HG03575 (cell line): ENCODE data around the gene ANTXRL.
"Not testable (repeated sequence)": the region's sequence is repeated elsewhere in the genome, so short reads cannot be mapped to it uniquely, and the experiment has no call there.

Experiments used
- ATAC-seq: cut with Tn5 transposase; IDR thresholded peaks from one replicate; pipeline ENCODE4 v1.9.1; 2021; ENCODE audit not compliant: unreplicated experiment, insufficient number of reproducible peaks, low FRiP score; ENCODE audit errors: extremely low read depth

The ANTXRL gene

DNA sequence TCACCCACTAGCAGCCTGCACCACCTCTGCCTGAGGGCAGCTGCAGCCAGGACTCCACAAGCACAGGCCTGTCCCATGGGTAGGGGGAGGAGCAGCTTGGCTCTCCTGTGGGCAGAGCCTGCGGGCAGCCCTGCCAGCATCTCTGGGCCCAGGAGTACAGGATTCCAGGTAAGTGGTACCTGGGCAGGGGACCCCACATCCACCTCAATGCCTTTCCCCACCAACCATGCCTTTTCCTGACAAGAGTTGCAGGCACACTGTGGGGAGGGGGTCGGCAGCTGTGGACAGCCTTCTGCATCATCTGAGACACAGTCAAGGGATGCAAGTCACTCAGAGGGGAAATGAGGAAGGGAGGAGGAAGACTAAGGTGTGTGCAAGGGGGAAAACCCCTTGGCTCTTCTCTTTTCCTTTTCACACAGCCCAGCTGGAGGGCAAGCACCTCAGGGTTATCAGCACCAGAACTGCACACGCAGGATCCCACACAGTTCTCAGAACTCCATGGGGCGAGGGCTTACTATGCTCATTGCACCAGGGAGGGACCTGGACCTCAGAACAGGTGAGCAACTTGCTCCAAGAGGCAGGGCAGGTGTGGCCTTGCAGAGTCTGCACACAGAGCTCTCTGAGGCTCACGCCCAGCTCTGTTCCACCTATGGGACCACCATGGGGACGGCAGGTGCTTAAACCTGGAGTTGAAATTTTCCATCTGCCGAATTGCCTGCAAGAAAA is 16.5 kb upstream of the ANTXRL start:
- no peak for ATAC-seq

DNA sequence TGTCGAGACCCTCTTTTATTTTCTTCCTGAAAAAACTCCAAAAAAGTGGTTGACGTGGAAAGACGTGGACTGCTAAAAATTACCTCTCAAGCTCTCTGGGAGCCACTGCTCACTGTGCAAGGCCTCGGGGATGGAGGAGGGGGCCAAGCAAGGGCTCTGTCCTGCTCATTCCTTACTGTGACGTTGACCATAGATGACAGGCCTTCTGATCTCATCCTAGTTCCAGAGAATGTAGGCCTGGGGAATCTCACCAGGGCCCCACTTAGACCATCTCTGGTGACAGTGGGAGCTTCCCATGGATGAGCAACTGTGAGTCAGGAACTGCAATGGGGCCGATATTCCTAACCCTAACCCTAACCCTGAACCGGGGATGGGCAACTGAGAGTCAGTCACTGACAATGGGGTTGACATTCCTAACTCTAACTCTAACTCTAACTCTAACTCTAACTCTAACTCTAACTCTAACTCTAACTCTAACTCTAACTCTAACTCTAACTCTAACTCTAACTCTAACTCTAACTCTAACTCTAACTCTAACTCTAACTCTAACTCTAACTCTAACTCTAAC is 15.8 kb upstream of the ANTXRL start:
- not testable (repeated sequence) for ATAC-seq

GRCh38 chr10:46271795-46272499 is 14.8 kb upstream of the ANTXRL start:
- ATAC-seq = not testable (repeated sequence)

DNA sequence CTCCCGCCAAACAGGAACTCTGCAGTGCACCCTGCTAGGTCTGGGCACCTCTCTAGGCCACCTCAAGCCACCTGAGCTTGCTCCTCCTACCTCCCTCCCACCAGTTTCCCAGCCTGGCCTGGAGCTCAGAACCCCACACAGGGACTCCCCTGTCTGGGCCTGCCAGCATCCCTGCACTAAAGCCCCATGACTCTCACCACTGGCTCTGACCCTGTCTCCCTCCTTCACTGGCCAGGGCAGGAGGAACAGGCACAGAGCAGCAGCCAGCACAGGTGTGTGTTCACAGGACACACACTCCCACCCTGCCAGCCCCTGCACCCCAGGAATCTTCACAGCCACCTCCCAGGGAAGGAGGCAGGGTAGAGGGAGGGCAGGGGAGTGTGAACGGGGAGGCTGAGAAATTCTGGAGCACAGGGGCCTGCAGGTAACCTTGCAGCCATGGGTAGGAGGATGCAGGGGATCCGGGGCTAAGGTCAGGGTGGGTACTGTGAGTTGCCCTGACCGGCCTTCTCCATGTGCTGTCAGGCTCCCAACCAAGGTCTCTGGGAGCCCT is 13.9 kb upstream of the ANTXRL start:
- no peak for ATAC-seq

DNA sequence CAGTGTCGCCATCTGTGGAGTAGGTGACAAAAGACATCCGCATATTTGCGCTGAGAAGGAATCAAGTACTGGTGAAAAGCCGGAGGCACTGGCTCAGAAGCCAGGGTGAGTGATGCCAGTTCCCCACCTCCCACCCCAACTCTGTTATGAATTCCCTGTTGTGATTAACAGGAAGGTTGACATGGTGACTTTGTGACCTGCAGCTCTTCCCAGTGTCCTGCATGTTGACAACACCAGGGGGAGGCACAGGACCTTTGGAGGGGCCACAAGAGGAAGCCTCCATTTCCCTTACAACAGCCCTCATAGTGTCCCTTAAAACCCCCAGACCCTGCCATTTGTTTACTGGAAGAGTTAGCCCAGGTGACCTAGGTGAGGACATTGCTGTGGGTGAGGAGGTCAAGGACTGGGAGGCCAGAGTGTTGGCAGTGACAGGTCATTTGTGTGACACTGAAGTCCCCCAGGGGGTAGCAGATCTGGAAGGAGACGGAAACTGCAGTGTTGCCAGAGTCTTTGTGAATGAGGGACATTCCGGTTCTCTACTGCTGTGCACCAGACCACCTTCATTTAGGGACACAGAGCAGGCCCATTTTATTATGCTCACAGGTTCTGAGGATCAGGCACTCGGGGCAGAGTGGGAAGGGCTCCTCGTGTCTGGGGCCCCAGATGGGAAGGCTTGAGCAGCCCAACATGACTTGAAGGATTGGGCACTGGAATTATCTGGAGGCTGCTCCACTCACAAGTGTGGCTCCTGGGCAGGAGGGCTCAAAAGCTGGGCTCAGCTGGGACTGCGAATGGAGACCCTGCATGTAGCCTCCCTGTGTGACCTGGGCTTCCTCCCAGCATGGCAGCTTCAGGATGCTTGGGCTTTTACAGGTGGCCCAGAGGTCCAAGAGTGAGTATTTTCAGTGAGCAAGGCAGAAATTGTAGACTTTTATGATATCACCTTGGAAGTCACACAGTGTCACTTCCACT is 13.0 kb upstream of the ANTXRL start:
- no peak for ATAC-seq

DNA sequence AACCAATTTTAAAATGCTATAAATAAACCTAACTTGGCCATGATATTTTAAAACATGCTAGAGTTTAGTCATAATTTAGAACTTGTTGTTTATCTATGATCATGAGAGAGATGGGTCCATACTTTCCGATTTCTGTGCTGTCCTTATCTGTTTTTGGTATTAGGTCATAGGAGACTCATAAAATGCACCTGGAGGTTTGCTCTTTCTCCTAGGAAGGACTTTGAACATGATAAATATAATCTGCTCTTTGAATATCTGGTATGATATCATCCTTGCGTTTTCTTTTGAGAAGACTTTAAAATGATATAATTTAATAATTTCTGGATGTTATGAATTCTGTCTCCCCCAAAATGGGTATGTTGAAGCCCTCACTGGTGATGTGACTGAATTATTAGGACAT is 9.0 kb upstream of the ANTXRL start:
- no peak for ATAC-seq

- not testable (repeated sequence) for ATAC-seq
Observed at GRCh38 chr10:46282421-46282831, 4.4 kb upstream of the ANTXRL start.

- ATAC-seq = no peak
Observed at GRCh38 chr10:46282842-46283574, 3.8 kb upstream of the ANTXRL start.

DNA sequence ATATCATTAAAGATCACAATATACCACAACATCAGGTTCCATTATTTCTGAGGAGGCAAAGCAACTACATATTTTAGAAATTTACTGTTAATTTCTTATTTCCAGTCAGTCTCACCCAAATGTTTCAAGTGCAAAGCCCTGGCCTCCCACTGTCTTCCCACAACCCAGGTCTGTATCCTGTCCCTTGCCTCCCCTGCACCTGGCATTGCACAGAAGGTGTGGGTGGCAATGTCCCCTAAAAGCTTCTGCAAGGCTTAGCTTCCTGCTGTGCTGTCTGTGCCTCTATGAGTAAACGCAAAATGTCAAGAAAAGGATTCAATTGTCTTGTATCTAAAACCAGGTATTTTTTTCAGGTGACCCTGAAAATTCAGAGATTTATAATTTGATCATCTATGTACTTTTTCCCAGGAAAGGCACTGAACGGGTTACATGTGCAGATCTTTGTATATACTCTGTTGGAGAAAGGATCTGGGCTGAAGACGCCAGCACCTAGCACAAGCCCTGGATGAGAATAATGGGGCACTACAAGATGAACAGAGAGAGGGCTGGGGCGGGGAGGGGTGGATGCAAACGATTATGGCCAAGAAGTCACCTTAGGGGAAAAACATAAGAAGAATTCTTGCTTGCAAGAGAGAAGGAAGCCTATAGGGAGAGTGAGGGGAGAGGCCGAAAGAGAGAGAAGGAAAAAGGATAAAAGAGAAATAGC is 3.1 kb upstream of the ANTXRL start:
- no peak for ATAC-seq

GRCh38 chr10:46284286-46285229 is 2.2 kb upstream of the ANTXRL start:
- peak; percentile 69 for ATAC-seq

DNA sequence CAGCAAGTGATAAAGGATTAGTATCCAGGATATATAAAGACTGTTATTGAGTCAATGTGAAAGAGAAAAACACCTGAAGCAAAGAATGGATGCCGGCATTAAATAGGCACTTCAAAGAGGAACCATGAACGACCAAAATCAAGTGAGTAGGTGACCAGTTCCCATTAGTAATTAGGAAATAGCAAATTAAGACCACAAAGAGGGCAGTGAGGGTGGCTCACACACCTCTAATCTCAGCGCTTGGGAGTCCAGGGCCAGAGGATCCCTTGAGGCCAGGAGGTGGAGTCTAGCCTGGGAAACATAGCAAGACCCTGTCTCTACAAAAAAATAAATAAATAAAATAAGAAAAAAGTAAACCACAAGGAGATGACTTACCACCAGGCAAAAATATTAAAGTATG is 1.5 kb upstream of the ANTXRL start:
- ATAC-seq = no peak

- ATAC-seq = no peak
Observed at GRCh38 chr10:46285966-46286620, 704 bp upstream of the ANTXRL start.

DNA sequence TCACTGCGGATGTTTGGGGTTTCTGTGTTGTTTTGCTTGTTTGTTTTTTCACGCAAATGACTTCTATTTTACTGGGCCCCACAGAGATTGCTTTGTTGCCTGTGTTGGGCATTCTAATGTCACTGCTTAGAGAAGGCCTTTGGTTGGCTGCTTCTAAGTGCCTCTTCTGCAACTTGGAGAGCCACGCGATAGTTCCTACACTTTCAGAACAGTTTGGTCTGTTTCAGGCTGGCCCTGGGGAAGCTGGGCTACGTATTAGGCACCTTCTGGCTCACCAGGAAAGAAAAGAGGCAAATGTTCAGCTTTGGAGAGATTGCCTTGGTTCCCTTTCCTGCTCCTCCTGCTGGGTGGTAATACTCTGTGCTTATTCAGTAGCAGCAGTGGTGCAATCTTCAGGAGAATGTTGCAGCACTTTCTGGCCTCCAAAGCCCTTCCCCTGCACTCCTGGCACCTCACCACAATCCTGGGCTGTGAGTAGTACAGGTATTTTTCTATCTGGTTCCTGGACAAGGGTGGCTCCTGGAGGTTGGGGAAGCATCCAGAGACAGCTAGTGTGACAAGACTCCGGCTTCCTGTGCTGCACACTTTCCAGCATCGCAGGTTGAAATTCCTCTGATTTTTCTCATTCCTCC is 1.2 kb downstream of the ANTXRL start:
- no peak for ATAC-seq

DNA sequence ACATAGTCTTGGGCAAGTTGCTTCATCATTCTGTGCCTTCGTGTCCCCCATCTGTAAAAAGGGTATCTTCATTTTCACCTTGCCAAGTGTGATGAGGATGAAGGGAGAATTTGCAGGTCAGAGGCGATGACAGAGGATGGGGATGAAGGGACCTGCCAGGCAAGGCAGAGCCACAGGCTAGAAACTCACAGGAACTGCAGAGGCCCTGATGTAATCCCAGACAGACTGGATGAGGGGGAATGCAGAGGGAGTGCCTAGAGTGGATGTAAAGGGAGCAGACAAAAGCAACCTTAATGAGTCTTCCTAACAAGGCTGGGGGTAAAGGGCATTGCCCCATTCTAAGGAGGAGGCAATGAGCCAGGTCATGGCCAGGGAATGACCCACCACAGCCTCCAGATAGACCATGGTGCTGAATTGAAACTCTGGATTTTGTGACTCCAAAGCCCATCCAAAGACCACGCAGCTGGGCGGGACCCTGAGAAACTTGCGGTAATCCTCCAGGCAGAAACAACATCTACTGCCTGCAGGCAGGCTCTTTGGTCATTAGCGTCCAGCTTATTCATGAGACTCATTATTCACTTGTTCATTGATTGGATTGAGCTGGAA is 1.9 kb downstream of the ANTXRL start:
- ATAC-seq = no peak

DNA sequence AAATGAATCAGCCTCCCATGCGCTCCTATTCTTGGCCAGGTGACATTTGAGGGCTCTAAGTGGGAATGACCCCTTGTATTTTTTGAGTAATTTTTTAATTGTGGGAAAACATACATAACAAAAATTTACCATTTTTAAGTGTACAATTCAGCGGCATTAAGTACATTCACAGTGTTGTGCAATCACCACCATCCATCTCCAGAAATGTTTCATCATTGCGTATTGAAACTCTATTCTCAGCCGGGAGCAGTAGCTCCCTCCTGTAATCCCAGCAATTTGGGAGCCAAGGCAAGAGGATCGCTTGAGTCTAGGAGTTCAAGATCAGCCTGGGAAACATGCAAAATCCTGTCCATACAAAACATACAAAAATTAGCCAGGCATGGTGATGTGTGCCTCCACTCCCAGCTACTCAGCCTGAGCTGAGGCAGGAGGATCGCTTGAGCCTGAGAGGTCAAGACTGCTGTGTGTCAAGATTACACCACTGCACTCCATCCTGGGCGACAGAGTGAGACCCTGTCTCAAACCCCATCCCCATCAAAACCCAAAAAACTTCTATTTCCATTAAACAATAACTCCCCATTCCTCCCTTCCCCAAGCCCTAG is 2.5 kb downstream of the ANTXRL start:
- no peak for ATAC-seq
